ENCODE results near the gene NEDD4L. TPM values are rescaled to one million over a fixed set of nuclear protein-coding genes. Genes with fewer than 3 reads are reported as not detected.

Gene NEDD4L
- total and polyA plus RNA-seq, 2 donors (not counting 1 experiment from before 2014, with no cell fraction given): 10.3 to 25.7 TPM

GRCh38 chr18:58112174-58112573 lies 68.1 kb downstream of the NEDD4L start:
- Histone ChIP-seq H3K9me3 (ENCODE audit: control extremely low read depth in 1 of 3, control insufficient read depth in 2 of 3, insufficient read depth in 1 of 3, low read length in 2 of 3) (no peaks in the 10 kb centered on the region), H3K4me2 (replicated peaks; ENCODE audit: low read depth, low read length, poor library complexity, severe bottlenecking) (no peak overlapping the region), H3K4me3 (ENCODE audit: control extremely low read depth in 1 of 5, extremely low read depth in 1 of 5, insufficient read depth in 1 of 5, low read depth in 2 of 5, low read length in 4 of 5) (no peak overlapping the region), H3K36me3 (replicated peaks in 1 of 2; ENCODE audit: control extremely low read depth in 1 of 2, control insufficient read depth in 1 of 2, extremely low read depth in 1 of 2, insufficient read depth in 2 of 2, low read length in 1 of 2) (no peaks in the 10 kb centered on the region), H3K27ac (ENCODE audit: low read length in 2 of 2) (no peak overlapping the region), H2AFZ (ENCODE audit: insufficient read depth, low read depth, low read length, poor library complexity, severe bottlenecking) (no peak overlapping the region), H3K79me2 (ENCODE audit: control insufficient read depth, insufficient read depth, low read length) (peaks cover 5% of the 10 kb centered on the region), H3K27me3 (replicated peaks in 1 of 4; ENCODE audit: control extremely low read depth in 1 of 4, control insufficient read depth in 3 of 4, insufficient read depth in 4 of 4, low read length in 3 of 4) (peaks cover 0 to 3% (median 0%) of the 10 kb centered on the region in 4 experiments), H4K20me1 (ENCODE audit: control insufficient read depth, insufficient read depth, low read length, poor library complexity, severe bottlenecking) (no peaks in the 10 kb centered on the region), H3K9ac (ENCODE audit: low read length) (no peak overlapping the region), H3K4me1 (ENCODE audit: control insufficient read depth in 2 of 2, insufficient read depth in 2 of 2, low read length in 2 of 2) (peaks cover 5 to 6% of the 10 kb centered on the region in 2 donors)
- ATAC-seq (ENCODE audit: low read depth): no peak
- no peak for DNase-seq
- ChIA-PET POLR2A (no interaction called here), CTCF (interaction anchor here (0.6 to 1.6 kb wide), 2 partner anchors 10 to 153 kb away, joined by 3 to 4 read pairs; no protein-coding TSS in a partner anchor)
- no peak for TF ChIP-seq CTCF (IDR thresholded peaks at IDR 0.05)
- no peak for TF ChIP-seq EZH2 (IDR thresholded peaks at IDR 0.05; ENCODE audit: borderline replicate concordance, insufficient read depth, low read depth, low read length, poor library complexity, severe bottlenecking)
- no peak overlapping the region for H3K4me3 Mint-ChIP-seq
- no peaks in the 10 kb centered on the region for H3K9me3 Mint-ChIP-seq (ENCODE audit: insufficient read depth)
- intact Hi-C loops (cut with micrococcal nuclease): no loop called here
- H3K4me1 Mint-ChIP-seq: peaks cover 7% of the 10 kb centered on the region
- H3K27me3 Mint-ChIP-seq: no peaks in the 10 kb centered on the region
- no peak overlapping the region for H3K27ac Mint-ChIP-seq
- WGBS (ENCODE audit: insufficient coverage): no CpG with 5 or more reads among the region's 1 CpG

- peaks cover 7% of the 10 kb centered on the region for H3K4me1 Mint-ChIP-seq
- H3K9me3 Mint-ChIP-seq (ENCODE audit: insufficient read depth): no peaks in the 10 kb centered on the region
- Histone ChIP-seq H3K4me3 (ENCODE audit: control extremely low read depth in 1 of 5, extremely low read depth in 1 of 5, insufficient read depth in 1 of 5, low read depth in 2 of 5, low read length in 4 of 5) (no peak overlapping the region), H3K9ac (ENCODE audit: low read length) (no peak overlapping the region), H3K9me3 (ENCODE audit: control extremely low read depth in 1 of 3, control insufficient read depth in 2 of 3, insufficient read depth in 1 of 3, low read length in 2 of 3) (no peaks in the 10 kb centered on the region), H2AFZ (ENCODE audit: insufficient read depth, low read depth, low read length, poor library complexity, severe bottlenecking) (no peak overlapping the region), H3K79me2 (ENCODE audit: control insufficient read depth, insufficient read depth, low read length) (peaks cover 5% of the 10 kb centered on the region), H3K27me3 (replicated peaks in 1 of 4; ENCODE audit: control extremely low read depth in 1 of 4, control insufficient read depth in 3 of 4, insufficient read depth in 4 of 4, low read length in 3 of 4) (peaks cover 0 to 3% (median 0%) of the 10 kb centered on the region in 4 experiments), H4K20me1 (ENCODE audit: control insufficient read depth, insufficient read depth, low read length, poor library complexity, severe bottlenecking) (no peaks in the 10 kb centered on the region), H3K4me1 (ENCODE audit: control insufficient read depth in 2 of 2, insufficient read depth in 2 of 2, low read length in 2 of 2) (peaks cover 5 to 6% of the 10 kb centered on the region in 2 donors), H3K27ac (ENCODE audit: low read length in 2 of 2) (no peak overlapping the region), H3K36me3 (replicated peaks in 1 of 2; ENCODE audit: control extremely low read depth in 1 of 2, control insufficient read depth in 1 of 2, extremely low read depth in 1 of 2, insufficient read depth in 2 of 2, low read length in 1 of 2) (no peaks in the 10 kb centered on the region), H3K4me2 (replicated peaks; ENCODE audit: low read depth, low read length, poor library complexity, severe bottlenecking) (no peak overlapping the region)
- POLR2A ChIA-PET: no interaction called here
- 100% methylated on average over 2 of the region's 3 CpGs for WGBS (ENCODE audit: insufficient coverage)
- H3K27ac Mint-ChIP-seq: no peak overlapping the region
- ATAC-seq (ENCODE audit: low read depth) (no peak), DNase-seq (no peak)
- CTCF ChIA-PET: interaction anchor here (1.0 kb wide), 1 partner anchor 155 kb away, joined by 4 read pairs; no protein-coding TSS in a partner anchor
- intact Hi-C loops (cut with micrococcal nuclease): no loop called here
- no peaks in the 10 kb centered on the region for H3K27me3 Mint-ChIP-seq
- TF ChIP-seq EZH2 (IDR thresholded peaks at IDR 0.05; ENCODE audit: borderline replicate concordance, insufficient read depth, low read depth, low read length, poor library complexity, severe bottlenecking): no peak
- TF ChIP-seq CTCF (IDR thresholded peaks at IDR 0.05): no peak
- H3K4me3 Mint-ChIP-seq: no peak overlapping the region
Observed at GRCh38 chr18:58113337-58113736, 69.3 kb downstream of the NEDD4L start.

Measured in B cell (primary cell).